ENCODE results near the gene AJAP1.
"Not testable (repeated sequence)": the region's sequence is repeated elsewhere in the genome, so short reads cannot be mapped to it uniquely, and the experiment has no call there.

AJAP1 gene
- total RNA-seq = 0 reads per million in 2 experiments

GRCh38 chr1:4653796-4654725, at the start of gene AJAP1:
Gene AJAP1 (plus strand): TSS chr1:4654609. CDS start chr1:4655426, 817 bp downstream.
- DNase-seq (ENCODE audit: low read depth) = no peak

GRCh38 chr1:4605158-4605557, 49.3 kb upstream of the AJAP1 start:
- DNase-seq (ENCODE audit: low read depth) = no peak

- no peak for DNase-seq (ENCODE audit: low read depth)
Measured at GRCh38 chr1:4611563-4612341, 42.7 kb upstream of the AJAP1 start.

GRCh38 chr1:4612991-4613390, 41.4 kb upstream of the AJAP1 start:
- DNase-seq (ENCODE audit: low read depth) = no peak

- DNase-seq (ENCODE audit: low read depth) = no peak
Measured at GRCh38 chr1:4613606-4614370, 40.6 kb upstream of the AJAP1 start.

- no peak for DNase-seq (ENCODE audit: low read depth)
Measured at GRCh38 chr1:4614371-4615137, 39.9 kb upstream of the AJAP1 start.

GRCh38 chr1:4615138-4615470, 39.3 kb upstream of the AJAP1 start:
- no peak for DNase-seq (ENCODE audit: low read depth)

- no peak for DNase-seq (ENCODE audit: low read depth)
Measured at GRCh38 chr1:4615501-4615900, 38.9 kb upstream of the AJAP1 start.

GRCh38 chr1:4616831-4617465, 37.5 kb upstream of the AJAP1 start:
- DNase-seq (ENCODE audit: low read depth) = no peak

- DNase-seq (ENCODE audit: low read depth) = no peak
Measured at GRCh38 chr1:4617506-4617905, 36.9 kb upstream of the AJAP1 start.

GRCh38 chr1:4618827-4619226, 35.6 kb upstream of the AJAP1 start:
- not testable (repeated sequence) for DNase-seq (ENCODE audit: low read depth)

GRCh38 chr1:4621646-4622045, 32.8 kb upstream of the AJAP1 start:
- no peak for DNase-seq (ENCODE audit: low read depth)

GRCh38 chr1:4622821-4623220, 31.6 kb upstream of the AJAP1 start:
- DNase-seq (ENCODE audit: low read depth) = no peak

- no peak for DNase-seq (ENCODE audit: low read depth)
Measured at GRCh38 chr1:4624141-4624715, 30.2 kb upstream of the AJAP1 start.

GRCh38 chr1:4624801-4625200, 29.6 kb upstream of the AJAP1 start:
- DNase-seq (ENCODE audit: low read depth) = no peak

- no peak for DNase-seq (ENCODE audit: low read depth)
Measured at GRCh38 chr1:4626061-4626460, 28.3 kb upstream of the AJAP1 start.

GRCh38 chr1:4626560-4627319, 27.7 kb upstream of the AJAP1 start:
- no peak for DNase-seq (ENCODE audit: low read depth)

GRCh38 chr1:4627353-4627752, 27.1 kb upstream of the AJAP1 start:
- DNase-seq (ENCODE audit: low read depth) = no peak

GRCh38 chr1:4628992-4629391, 25.4 kb upstream of the AJAP1 start:
- DNase-seq (ENCODE audit: low read depth) = no peak

- DNase-seq (ENCODE audit: low read depth) = no peak
Measured at GRCh38 chr1:4630561-4630960, 23.8 kb upstream of the AJAP1 start.

Data from T follicular helper cell (primary cell).